GM12878 (cell line): Measurements from ENCODE around the gene FBXO5. TPM values are rescaled to one million over a fixed set of nuclear protein-coding genes. Genes with fewer than 3 reads are reported as not detected.
A peak's percentile ranks its signal among the peaks of the same experiment; 100 is the strongest.

Experiments
- ATAC-seq: fragments of 200-7000 bp; cut with Tn5 transposase; 3 replicates; pipeline ENCODE4 v1.9.1; 2020; ENCODE audit warnings: mild to moderate bottlenecking, moderate library complexity
- BruUV-seq: library from RNA; stranded (reverse); fragments of 400-500 nt; replicated peaks from 2 replicates; lab custom pipeline; 2021; lab: Mats Ljungman, UMichigan
- CTCF ChIA-PET: fragments of 300-600 bp; sonication (Branson Sonifier 250); formaldehyde crosslinking; extraction: SDS; loops from one replicate; lab custom pipeline; 2021; ENCODE audit warnings: inconsistent platforms; lab: Yijun Ruan, JAX
- POLR2A ChIA-PET: fragments of 350-600 bp; formaldehyde crosslinking; extraction: SDS; loops from one replicate; lab custom pipeline; 2021; ENCODE audit warnings: inconsistent platforms; lab: Charles Lee
- RAD21 ChIA-PET: fragments of 300-600 bp; sonication (Branson Sonifier 250); formaldehyde crosslinking; loops from one replicate; lab custom pipeline; 2023; ENCODE audit warnings: antibody characterized with exemption; ENCODE audit not compliant: unreplicated experiment; lab: Charles Lee
- SMC1A ChIA-PET: fragments of 300-600 bp; sonication (Branson Sonifier 250); formaldehyde crosslinking; loops from one replicate; lab custom pipeline; 2023; ENCODE audit not compliant: unreplicated experiment, uncharacterized antibody; lab: Charles Lee
- DNase-seq: peaks from one replicate; pipeline ENCODE4 v3.0.0-alpha.2; 2011; ENCODE audit warnings: low read depth, low spot score
- FAIRE-seq: peaks from 3 replicates; lab custom pipeline; 2011; peaks lifted over from hg19 to GRCh38; lab: Jason Lieb, UNC
- H2AFZ ChIP-seq: 2 replicates; pipeline ENCODE4 v1.6.0; 2011; ENCODE audit warnings: low read depth, low read length, control low read depth; ENCODE audit not compliant: control insufficient read depth
- H3K27ac ChIP-seq: 2 replicates; pipeline ENCODE4 v1.5.1; 2011; ENCODE audit warnings: control low read depth; ENCODE audit not compliant: control insufficient read depth, insufficient read depth
- H3K27me3 ChIP-seq, 2 experiments: replicated peaks in 1 of 2; 2 replicates each; pipeline versions ENCODE4 v1.6.0 to v1.6.1; 2011; ENCODE audit warnings: low read length in 1 of 2; ENCODE audit not compliant: control insufficient read depth in 2 of 2, insufficient read depth in 2 of 2
- H3K36me3 ChIP-seq, 2 experiments: 2 replicates each; pipeline ENCODE4 v1.5.1; 2011; ENCODE audit warnings: low read length in 1 of 2; ENCODE audit not compliant: control insufficient read depth in 2 of 2, insufficient read depth in 2 of 2
- H3K4me1 ChIP-seq: 2 replicates; pipeline ENCODE4 v1.6.1; 2011; ENCODE audit warnings: mild to moderate bottlenecking, low read length, moderate library complexity, mixed read lengths; ENCODE audit not compliant: control insufficient read depth, insufficient read depth
- H3K4me2 ChIP-seq: 2 replicates; pipeline ENCODE4 v1.6.0; 2011; ENCODE audit warnings: control low read depth; ENCODE audit not compliant: control insufficient read depth, insufficient read depth
- H3K4me3 ChIP-seq: fragments of 200-600 bp; sonication (generic); 2 replicates; pipeline ENCODE4 v1.5.1; 2016
- H3K79me2 ChIP-seq: 2 replicates; pipeline ENCODE4 v1.6.0; 2011; ENCODE audit warnings: low read length; ENCODE audit not compliant: control insufficient read depth, insufficient read depth
- H3K9ac ChIP-seq: 2 replicates; pipeline ENCODE4 v1.8.0; 2011; ENCODE audit warnings: low read length, control low read depth, mixed read lengths; ENCODE audit not compliant: control insufficient read depth, insufficient read depth
- H3K9me3 ChIP-seq: replicated peaks from 3 replicates; pipeline ENCODE4 v1.5.1; 2011; ENCODE audit warnings: mild to moderate bottlenecking, low read length; ENCODE audit not compliant: control insufficient read depth, insufficient read depth
- H4K20me1 ChIP-seq: 2 replicates; pipeline ENCODE4 v1.6.0; 2011; ENCODE audit not compliant: control insufficient read depth, insufficient read depth
- BCLAF1 ChIP-seq: fragments of 450-650 bp; IDR thresholded peaks from 2 replicates; pipeline ENCODE4 v1.6.1; 2017; ENCODE audit warnings: antibody characterized with exemption, mild to moderate bottlenecking, moderate library complexity
- BMI1 ChIP-seq: fragments of 450-650 bp; IDR thresholded peaks from 2 replicates; pipeline ENCODE4 v1.6.1; 2016; ENCODE audit warnings: mild to moderate bottlenecking, moderate library complexity, borderline replicate concordance
- CUX1 ChIP-seq: IDR thresholded peaks from 2 replicates; pipeline ENCODE4 v1.6.1; 2012; ENCODE audit warnings: improper control_type of control experiment, low read depth, low read length; ENCODE audit not compliant: insufficient replicate concordance
- FOXM1 ChIP-seq: IDR thresholded peaks from 2 replicates; pipeline ENCODE4 v1.6.1; 2012; ENCODE audit warnings: low read depth, mild to moderate bottlenecking, inconsistent platforms, low read length, moderate library complexity
- HDAC2 ChIP-seq: fragments of 200-600 bp; sonication (generic); IDR thresholded peaks from 2 replicates; pipeline ENCODE4 v1.6.1; 2017
- MYC ChIP-seq: IDR thresholded peaks from 2 replicates; pipeline ENCODE4 v1.6.1; 2011; ENCODE audit warnings: mild to moderate bottlenecking, low read length, moderate library complexity, inconsistent platforms; ENCODE audit not compliant: insufficient read depth, insufficient replicate concordance, insufficient read length, severe bottlenecking
- NR2C2 ChIP-seq: IDR thresholded peaks from 2 replicates; pipeline ENCODE4 v1.6.1; 2011; ENCODE audit warnings: borderline replicate concordance, low read depth; ENCODE audit not compliant: control insufficient read depth, insufficient read length
- NRF1 ChIP-seq: conservative IDR thresholded peaks from 2 replicates; pipeline ENCODE4 v1.6.1; 2011; ENCODE audit warnings: mild to moderate bottlenecking, low read depth, low read length, improper control_type of control experiment
- PML ChIP-seq: IDR thresholded peaks from 2 replicates; pipeline ENCODE4 v1.6.1; 2012; ENCODE audit warnings: low read length, inconsistent platforms
- RB1 ChIP-seq: fragments of 450-650 bp; formaldehyde crosslinking; IDR thresholded peaks from 2 replicates; pipeline ENCODE4 v1.6.1; 2017; ENCODE audit warnings: mild to moderate bottlenecking, borderline replicate concordance
- TBL1XR1 ChIP-seq: IDR thresholded peaks from 2 replicates; pipeline ENCODE4 v1.6.1; 2012; ENCODE audit warnings: low read depth, low read length, improper control_type of control experiment
- ZNF274 ChIP-seq: IDR thresholded peaks from one replicate; pipeline ENCODE4 v1.8.0; 2011; ENCODE audit not compliant: insufficient read length, insufficient read depth
- WGBS: methylation state at CpG from one replicate; pipeline ENCODE4 v1.1.6; 2016; ENCODE audit warnings: low lambda C conversion rate; ENCODE audit not compliant: insufficient replicate concordance, insufficient coverage; ENCODE audit errors: missing lambda C conversion rate; 5-methylcytosine and 5-hydroxymethylcytosine counted together
- in situ Hi-C: fragments of 300-500 bp; cut with MboI; formaldehyde crosslinking; loops from 9 replicates; pipeline ENCODE4 v1.14.3; 2018; ENCODE audit warnings: mixed read lengths
- intact Hi-C: fragments of 100-400 bp; cut with micrococcal nuclease; formaldehyde crosslinking; loops from one replicate; pipeline ENCODE4 v1.14.2; 2022; ENCODE audit not compliant: unreplicated experiment
- polyA plus RNA-seq, 11 experiments: library from polyadenylated mRNA; depleted of rRNA in 4 of 11; unstranded in 6 of 11; stranded (reverse) in 5 of 11; fragments of >200 nt; fragmentation: Nextera tagmentation in 4 of 11; fragmentation: Illumina TruSeq in 1 of 11; extraction: Ambion mirVana in 4 of 11; extraction: Trizol in 1 of 11; gene quantifications; 1 replicate in 1 of 11; 2 replicates in 10 of 11; pipeline versions ENCODE4 v1.2.1 to v1.2.3, GENCODE V29; 2011 to 2016; ENCODE audit warnings: inconsistent platforms in 2 of 11, missing spikeins in 2 of 11, low read depth in 1 of 11
- total RNA-seq, 4 experiments: library from RNA; depleted of rRNA in 3 of 4; stranded (reverse); fragments of >200 nt in 3 of 4; fragmentation: Illumina TruSeq in 1 of 4; extraction: Trizol in 1 of 4; gene quantifications; 2 replicates each; pipeline versions ENCODE4 v1.2.1 to v1.2.3, GENCODE V29; 2013 to 2021

The FBXO5 gene
- total and polyA plus RNA-seq, 10 of the 15 experiments (the other 5 are each of a cell fraction or from before 2014, with no cell fraction given): 13.6 to 62.2 (median 37.7) TPM

GRCh38 chr6:152973916-152974315 is 8.9 kb downstream of the FBXO5 start:
- ATAC-seq: no peak; the same call in 2 of the 3 replicates
- DNase-seq: no peak
- TF ChIP-seq BMI1: no peak
- TF ChIP-seq HDAC2: no peak
- no peak for TF ChIP-seq NR2C2
- no peak for TF ChIP-seq MYC
- no peak for TF ChIP-seq TBL1XR1
- no peak for TF ChIP-seq FOXM1
- no peak for TF ChIP-seq BCLAF1
- no peak for TF ChIP-seq RB1
- no peak for TF ChIP-seq ZNF274
- TF ChIP-seq PML: no peak
- TF ChIP-seq CUX1: no peak
- TF ChIP-seq NRF1: no peak
- ChIA-PET SMC1A (interaction anchor here (0.8 to 2.0 kb wide), 7 partner anchors 8 to 57 kb away, joined by 3 to 9 read pairs (median 6); no protein-coding TSS in a partner anchor), POLR2A (no interaction called here), RAD21 (interaction anchor here (0.8 to 1.8 kb wide), 5 partner anchors 9 to 50 kb away, joined by 3 to 7 read pairs (median 5); partner anchors contain the start of gene FBXO5), CTCF (interaction anchor here (0.6 to 1.1 kb wide), 3 partner anchors 12 to 58 kb away, joined by 3 to 7 read pairs (median 4); no protein-coding TSS in a partner anchor)
- Histone ChIP-seq H2AFZ (no peak overlapping the region), H3K27ac (no peak overlapping the region), H4K20me1 (no peaks in the 10 kb centered on the region), H3K9me3 (peaks cover 4% of the 10 kb centered on the region), H3K36me3 (peaks cover 0 to 34% of the 10 kb centered on the region in 2 experiments; a peak in 3 of 4 replicates), H3K79me2 (peaks cover 65% of the 10 kb centered on the region), H3K4me1 (0 out of 2 replicates have a peak, but pooled peaks cover 4% of the 10 kb centered on the region), H3K27me3 (no peaks in the 10 kb centered on the region), H3K9ac (no peak overlapping the region), H3K4me2 (peak overlapping the region; percentile 34; the same call in 1 of the 2 replicates), H3K4me3 (peak overlapping the region; percentile 25; the same call in 1 of the 2 replicates)
- 100% methylated on average over 1 of the region's 1 CpG for WGBS
- in situ Hi-C loops: no loop called here
- no peak for FAIRE-seq
- intact Hi-C loops: loop anchor here (5.0 to 10.0 kb wide), 2 partner anchors 48 to 669 kb away; no protein-coding TSS in a partner anchor
- BruUV-seq: no TSS peak
